Measurements from ENCODE around the gene LAMB4. TPM values are rescaled to one million over a fixed set of nuclear protein-coding genes. Genes with fewer than 3 reads are reported as not detected.

Gene LAMB4
- total and polyA plus RNA-seq, 2 donors (not counting 1 experiment from before 2014, with no cell fraction given): not detected

DNA sequence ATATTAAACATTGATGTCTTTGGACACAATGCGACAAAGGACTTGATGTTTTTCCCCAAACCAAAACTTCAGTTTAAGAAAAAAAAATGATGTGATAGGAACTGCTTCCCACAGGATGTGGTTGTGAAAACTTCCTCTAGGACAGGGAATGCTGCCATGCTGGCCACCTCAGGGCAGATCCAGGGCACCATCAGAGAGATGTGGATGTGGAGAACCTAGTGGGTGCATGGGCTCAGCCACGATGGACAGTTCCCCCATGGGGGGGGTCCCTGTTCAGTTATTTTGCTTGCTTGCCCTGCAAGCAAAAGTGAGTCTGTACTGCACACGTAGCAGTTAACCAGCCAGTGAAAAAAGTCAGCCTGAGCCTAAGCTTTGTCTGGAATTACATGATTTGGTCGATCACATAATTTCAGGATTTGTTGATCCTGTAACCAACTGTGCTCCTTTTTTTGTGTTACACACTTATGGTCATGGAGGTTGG, 36.3 kb downstream of the LAMB4 start:
- WGBS (ENCODE audit: insufficient coverage): 63% methylated on average over 3 of the region's 4 CpGs
- Histone ChIP-seq H2AFZ (ENCODE audit: insufficient read depth, low read depth, low read length, poor library complexity, severe bottlenecking) (no peak overlapping the region), H3K36me3 (replicated peaks in 1 of 2; ENCODE audit: control extremely low read depth in 1 of 2, control insufficient read depth in 1 of 2, extremely low read depth in 1 of 2, insufficient read depth in 2 of 2, low read length in 1 of 2) (no peaks in the 10 kb centered on the region), H4K20me1 (ENCODE audit: control insufficient read depth, insufficient read depth, low read length, poor library complexity, severe bottlenecking) (no peaks in the 10 kb centered on the region), H3K79me2 (ENCODE audit: control insufficient read depth, insufficient read depth, low read length) (no peaks in the 10 kb centered on the region), H3K27ac (ENCODE audit: low read length in 2 of 2) (no peak overlapping the region), H3K4me3 (ENCODE audit: control extremely low read depth in 1 of 5, extremely low read depth in 1 of 5, insufficient read depth in 1 of 5, low read depth in 2 of 5, low read length in 4 of 5) (no peak overlapping the region), H3K27me3 (replicated peaks in 1 of 4; ENCODE audit: control extremely low read depth in 1 of 4, control insufficient read depth in 3 of 4, insufficient read depth in 4 of 4, low read length in 3 of 4) (no peaks in the 10 kb centered on the region), H3K9ac (ENCODE audit: low read length) (no peak overlapping the region), H3K4me1 (ENCODE audit: control insufficient read depth in 2 of 2, insufficient read depth in 2 of 2, low read length in 2 of 2) (peaks cover 0 to 8% of the 10 kb centered on the region in 2 donors), H3K4me2 (replicated peaks; ENCODE audit: low read depth, low read length, poor library complexity, severe bottlenecking) (no peak overlapping the region), H3K9me3 (ENCODE audit: control extremely low read depth in 1 of 3, control insufficient read depth in 2 of 3, insufficient read depth in 1 of 3, low read length in 2 of 3) (no peaks in the 10 kb centered on the region)
- Mint-ChIP-seq H3K9me3 (ENCODE audit: insufficient read depth) (no peaks in the 10 kb centered on the region), H3K27ac (no peak overlapping the region), H3K4me1 (peaks cover 8% of the 10 kb centered on the region), H3K4me3 (no peak overlapping the region), H3K27me3 (peaks cover 41% of the 10 kb centered on the region)
- ATAC-seq (ENCODE audit: low read depth) (no peak), DNase-seq (no peak)
- CTCF ChIA-PET: interaction anchor here (1.1 kb wide), 1 partner anchor 18 kb away, joined by 3 read pairs; no protein-coding TSS in a partner anchor
- POLR2A ChIA-PET: no interaction called here
- intact Hi-C loops (cut with micrococcal nuclease): no loop called here
- TF ChIP-seq, protein P1, sequence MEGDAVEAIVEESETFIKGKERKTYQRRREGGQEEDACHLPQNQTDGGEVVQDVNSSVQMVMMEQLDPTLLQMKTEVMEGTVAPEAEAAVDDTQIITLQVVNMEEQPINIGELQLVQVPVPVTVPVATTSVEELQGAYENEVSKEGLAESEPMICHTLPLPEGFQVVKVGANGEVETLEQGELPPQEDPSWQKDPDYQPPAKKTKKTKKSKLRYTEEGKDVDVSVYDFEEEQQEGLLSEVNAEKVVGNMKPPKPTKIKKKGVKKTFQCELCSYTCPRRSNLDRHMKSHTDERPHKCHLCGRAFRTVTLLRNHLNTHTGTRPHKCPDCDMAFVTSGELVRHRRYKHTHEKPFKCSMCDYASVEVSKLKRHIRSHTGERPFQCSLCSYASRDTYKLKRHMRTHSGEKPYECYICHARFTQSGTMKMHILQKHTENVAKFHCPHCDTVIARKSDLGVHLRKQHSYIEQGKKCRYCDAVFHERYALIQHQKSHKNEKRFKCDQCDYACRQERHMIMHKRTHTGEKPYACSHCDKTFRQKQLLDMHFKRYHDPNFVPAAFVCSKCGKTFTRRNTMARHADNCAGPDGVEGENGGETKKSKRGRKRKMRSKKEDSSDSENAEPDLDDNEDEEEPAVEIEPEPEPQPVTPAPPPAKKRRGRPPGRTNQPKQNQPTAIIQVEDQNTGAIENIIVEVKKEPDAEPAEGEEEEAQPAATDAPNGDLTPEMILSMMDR (IDR thresholded peaks at IDR 0.05): no peak
- TF ChIP-seq EZH2 (IDR thresholded peaks at IDR 0.05; ENCODE audit: borderline replicate concordance, insufficient read depth, low read depth, low read length, poor library complexity, severe bottlenecking): no peak

DNA sequence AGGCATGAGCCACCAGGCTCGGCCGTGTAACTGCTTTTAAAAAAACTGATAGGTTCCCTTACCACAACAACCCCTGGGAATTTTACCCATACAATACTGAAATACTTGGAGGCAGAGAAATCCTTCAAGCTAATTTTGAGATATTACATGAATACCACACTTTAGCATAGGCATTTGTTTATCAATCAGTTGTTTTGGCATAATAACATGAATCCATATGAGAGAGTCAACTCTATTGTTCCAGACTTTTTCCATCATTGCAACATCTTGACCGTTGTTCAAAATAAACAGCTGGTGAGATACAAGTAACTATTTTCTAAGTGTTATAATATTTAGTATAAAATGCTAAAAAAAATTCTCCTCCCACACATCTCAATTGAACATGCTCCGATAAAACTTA, 36.8 kb downstream of the LAMB4 start:
- H3K79me2 ChIP-seq (ENCODE audit: control insufficient read depth, insufficient read depth, low read length): no peaks in the 10 kb centered on the region
- DNase-seq: no peak
- Mint-ChIP-seq H3K27me3 (peaks cover 35% of the 10 kb centered on the region), H3K27ac (no peak overlapping the region), H3K9me3 (ENCODE audit: insufficient read depth) (no peaks in the 10 kb centered on the region), H3K4me1 (peaks cover 8% of the 10 kb centered on the region), H3K4me3 (no peak overlapping the region)
- no CpG with 5 or more reads among the region's 4 CpGs for WGBS (ENCODE audit: insufficient coverage)
- H3K4me2 ChIP-seq (replicated peaks; ENCODE audit: low read depth, low read length, poor library complexity, severe bottlenecking): no peak overlapping the region
- TF ChIP-seq, protein P1 (IDR thresholded peaks at IDR 0.05): no peak
- no peak for TF ChIP-seq EZH2 (IDR thresholded peaks at IDR 0.05; ENCODE audit: borderline replicate concordance, insufficient read depth, low read depth, low read length, poor library complexity, severe bottlenecking)
- no peaks in the 10 kb centered on the region for H3K27me3 ChIP-seq (replicated peaks in 1 of 4; ENCODE audit: control extremely low read depth in 1 of 4, control insufficient read depth in 3 of 4, insufficient read depth in 4 of 4, low read length in 3 of 4)
- H3K4me1 ChIP-seq (ENCODE audit: control insufficient read depth in 2 of 2, insufficient read depth in 2 of 2, low read length in 2 of 2): peaks cover 0 to 8% of the 10 kb centered on the region in 2 donors
- no peak overlapping the region for H3K27ac ChIP-seq (ENCODE audit: low read length in 2 of 2)
- no peaks in the 10 kb centered on the region for H3K36me3 ChIP-seq (replicated peaks in 1 of 2; ENCODE audit: control extremely low read depth in 1 of 2, control insufficient read depth in 1 of 2, extremely low read depth in 1 of 2, insufficient read depth in 2 of 2, low read length in 1 of 2)
- H3K9me3 ChIP-seq (ENCODE audit: control extremely low read depth in 1 of 3, control insufficient read depth in 2 of 3, insufficient read depth in 1 of 3, low read length in 2 of 3): no peaks in the 10 kb centered on the region
- no peak for ATAC-seq (ENCODE audit: low read depth)
- no peak overlapping the region for H3K4me3 ChIP-seq (ENCODE audit: control extremely low read depth in 1 of 5, extremely low read depth in 1 of 5, insufficient read depth in 1 of 5, low read depth in 2 of 5, low read length in 4 of 5)
- no peak overlapping the region for H3K9ac ChIP-seq (ENCODE audit: low read length)
- no peaks in the 10 kb centered on the region for H4K20me1 ChIP-seq (ENCODE audit: control insufficient read depth, insufficient read depth, low read length, poor library complexity, severe bottlenecking)
- intact Hi-C loops (cut with micrococcal nuclease): no loop called here
- ChIA-PET POLR2A (no interaction called here), CTCF (no interaction called here)
- no peak overlapping the region for H2AFZ ChIP-seq (ENCODE audit: insufficient read depth, low read depth, low read length, poor library complexity, severe bottlenecking)
